ENCODE results near the gene UBE2O.

- TF ChIP-seq CTCF (IDR thresholded peaks at IDR 0.05) (no peak), POLR2AphosphoS5 (IDR thresholded peaks at IDR 0.05) (no peak), POLR2A (IDR thresholded peaks at IDR 0.05) (no peak), EP300 (IDR thresholded peaks at IDR 0.05) (no peak)
Observed at GRCh38 chr17:76386966-76387765, 65.8 kb downstream of the UBE2O start.
